CD4-positive, alpha-beta T cell treated with Interleukin-6 for 4 hours (primary cell): ENCODE results near the gene CTAG1A.
"Not testable (repeated sequence)": the region's sequence is repeated elsewhere in the genome, so short reads cannot be mapped to it uniquely, and the experiment has no call there.

Experiments
- DNase-seq: peaks from one replicate; pipeline ENCODE4 v3.0.0-alpha.2; 2020; ENCODE audit warnings: mixed read lengths

Gene CTAG1A

DNA sequence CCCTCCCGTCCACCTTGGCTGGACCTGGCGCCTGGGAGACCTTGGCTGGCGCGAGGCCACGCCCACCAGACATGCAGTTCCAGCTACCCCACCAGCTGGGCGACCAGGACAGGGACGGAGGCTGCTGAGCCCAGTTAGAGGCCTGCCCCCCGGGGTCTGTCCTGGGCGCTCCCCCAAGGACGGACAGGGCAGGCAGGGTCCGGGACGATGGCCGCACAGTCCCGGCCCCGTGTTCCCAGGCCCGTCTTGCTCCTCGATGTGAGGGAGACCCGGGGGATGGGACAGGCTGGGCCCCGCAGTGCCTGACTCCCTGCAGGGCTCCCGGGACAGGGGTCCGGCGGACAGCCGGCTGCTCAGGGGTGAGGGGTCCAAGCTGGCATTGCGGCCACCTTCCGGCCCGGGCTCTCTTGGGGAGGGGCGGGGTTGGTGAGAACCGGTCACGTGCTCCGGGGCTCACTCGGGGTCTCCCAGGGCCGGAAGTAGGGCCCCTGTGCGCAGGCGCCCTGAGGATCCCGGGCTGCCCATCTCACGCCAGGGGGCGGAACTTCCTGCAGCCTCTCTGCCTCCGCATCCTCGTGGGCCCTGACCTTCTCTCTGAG lies at the start of gene CTAG1A:
Gene CTAG1A, plus strand, starts transcription at position 549 of the 599 bp plus-strand sequence. CDS start 74 bp downstream, outside the sequence.
- DNase-seq: not testable (repeated sequence)

DNA sequence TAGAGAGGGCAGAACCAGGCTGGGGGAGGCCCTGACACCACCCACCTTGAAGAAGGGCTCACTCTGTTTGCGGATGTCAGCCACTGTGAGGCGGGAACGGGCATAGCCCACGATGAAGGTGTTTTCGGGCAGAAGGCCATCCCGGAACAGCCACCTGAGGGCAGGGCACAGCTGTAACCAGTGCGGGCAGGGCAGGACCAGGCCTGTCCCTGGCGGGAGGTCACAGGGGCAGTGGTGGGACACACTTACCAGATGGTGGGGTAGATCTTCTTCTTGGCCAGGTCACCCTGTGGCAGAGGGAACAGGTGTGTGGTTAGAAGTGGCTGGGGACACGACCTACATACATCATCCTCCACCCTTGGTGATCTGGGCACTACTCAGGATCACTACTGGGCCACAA lies 49.0 kb upstream of the CTAG1A start:
- no peak for DNase-seq

GRCh38 chrX:154539077-154539476 lies 45.9 kb upstream of the CTAG1A start:
- no peak for DNase-seq

DNA sequence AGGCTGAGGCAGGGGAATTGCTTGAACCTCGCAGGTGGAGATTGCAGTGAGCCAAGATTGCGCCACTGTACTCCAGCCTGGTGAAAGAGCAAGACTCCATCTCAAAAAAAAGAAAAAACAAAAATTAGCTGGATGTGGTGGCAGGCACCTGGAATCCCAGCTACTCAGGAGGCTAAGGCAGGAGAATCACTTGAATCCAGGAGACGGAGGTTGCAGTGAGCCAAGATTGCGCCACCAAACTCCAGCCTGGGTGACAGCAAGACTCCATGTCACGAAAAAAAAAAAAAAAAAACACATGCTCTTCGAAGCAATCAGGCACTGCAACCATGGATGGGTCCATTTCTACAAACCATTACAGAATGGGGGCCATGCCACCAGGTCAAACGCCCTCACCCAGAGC lies 44.6 kb upstream of the CTAG1A start:
- DNase-seq: not testable (repeated sequence)

DNA sequence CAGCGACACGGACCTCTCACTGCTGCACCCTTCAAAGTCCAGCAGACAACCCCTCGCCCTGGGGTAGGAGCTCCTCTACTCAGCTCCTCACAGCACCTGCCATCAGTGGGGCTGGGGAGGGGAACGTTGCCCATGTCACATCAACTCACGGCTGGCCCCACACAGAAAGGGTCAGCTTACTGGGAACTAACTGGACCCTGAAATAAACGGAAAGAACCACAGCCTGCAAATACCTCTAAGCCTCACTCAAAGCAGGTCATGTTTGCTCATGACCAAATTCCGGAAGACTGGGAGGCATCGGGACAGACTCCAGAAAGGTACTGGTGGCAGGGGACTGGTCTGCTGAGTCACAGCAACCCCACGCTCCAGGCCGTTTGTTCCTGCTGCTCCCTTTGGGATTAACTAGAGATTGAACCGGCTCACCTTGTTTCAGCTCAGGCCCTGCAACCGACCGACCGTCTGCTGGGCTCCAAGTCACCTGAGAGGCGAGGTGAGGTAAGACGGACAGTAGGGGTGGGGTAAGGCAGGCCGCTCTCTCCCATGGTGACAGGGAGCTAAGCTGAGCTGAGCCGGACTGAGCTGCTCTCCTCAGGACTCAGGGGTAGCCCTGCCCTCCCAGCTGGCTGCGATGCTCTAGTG lies 43.9 kb upstream of the CTAG1A start:
- no peak for DNase-seq

GRCh38 chrX:154541589-154541895 lies 43.4 kb upstream of the CTAG1A start:
- no peak for DNase-seq

DNA sequence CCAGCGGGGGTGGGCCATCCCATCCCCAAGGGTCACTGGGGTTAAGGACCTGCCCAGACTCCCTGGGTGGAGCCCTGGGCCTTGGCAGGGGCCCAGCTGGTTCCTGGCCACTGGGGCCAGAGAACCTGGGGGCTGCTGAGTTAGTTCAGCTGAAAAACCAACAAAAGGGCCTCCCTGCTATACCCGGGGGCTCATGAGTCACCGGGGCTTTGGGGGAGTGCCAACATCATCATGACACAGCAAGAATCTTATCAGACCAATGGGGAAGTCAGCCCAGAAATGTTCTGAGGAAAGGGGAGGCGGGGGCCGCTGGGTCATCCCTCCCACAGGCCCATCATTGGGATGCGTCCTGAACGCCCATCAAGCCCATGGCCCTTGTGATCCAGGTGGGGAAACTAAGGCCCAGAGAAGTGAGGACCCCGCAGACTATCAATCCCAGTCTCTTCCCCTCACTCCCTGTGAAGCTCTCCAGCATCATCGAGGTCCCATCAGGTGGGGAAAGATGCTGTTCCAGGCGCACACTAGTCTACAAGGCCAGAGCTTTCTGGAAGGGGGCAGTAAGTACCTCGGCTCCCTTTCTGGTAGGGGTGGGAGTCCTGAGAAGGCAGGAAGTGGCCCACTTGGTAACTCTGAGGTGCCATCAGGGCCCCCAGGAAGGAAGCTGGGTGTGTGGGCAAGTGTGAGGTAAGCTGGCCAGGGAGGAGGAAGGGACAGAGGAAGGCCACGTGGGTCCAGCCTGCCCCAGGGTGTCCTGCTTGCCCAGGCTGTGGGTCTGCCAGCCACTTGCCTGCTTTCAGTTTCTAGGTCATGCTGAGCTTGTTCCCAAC lies 42.8 kb upstream of the CTAG1A start:
- peak; percentile 43 for DNase-seq

DNA sequence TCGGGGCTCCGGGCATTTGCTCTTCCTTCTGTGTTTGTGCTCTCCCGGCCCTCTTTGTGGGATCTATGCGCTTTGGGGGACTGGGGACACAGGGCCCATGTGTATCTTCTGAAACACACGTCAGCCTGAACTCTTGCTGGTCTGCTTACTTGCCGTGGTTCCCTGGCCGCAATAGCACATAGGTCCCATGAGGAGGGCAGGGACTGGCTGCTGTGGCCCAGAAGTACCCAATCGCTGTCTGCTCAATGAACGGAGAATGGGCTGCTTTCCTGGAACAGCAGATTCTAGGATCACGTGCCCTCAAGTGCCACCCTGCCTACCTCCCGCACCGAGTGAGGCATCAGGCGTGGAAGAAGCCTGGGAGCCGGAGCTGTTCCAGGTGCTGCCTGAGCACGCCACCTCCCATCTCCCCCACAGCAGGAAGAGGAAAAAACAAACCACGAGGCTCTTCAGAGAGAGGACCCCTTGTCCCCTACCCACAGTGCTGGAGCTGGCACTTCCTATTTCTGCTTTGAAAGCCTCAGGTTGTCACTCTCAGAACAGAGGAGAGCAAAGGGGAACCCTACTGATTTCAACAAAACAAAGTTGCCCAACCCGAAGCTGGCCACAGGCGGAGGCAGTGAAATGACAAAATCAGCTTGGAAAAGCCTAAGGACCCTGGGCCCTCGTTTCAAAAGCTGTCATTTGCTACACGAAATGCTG lies 42.1 kb upstream of the CTAG1A start:
- no peak for DNase-seq

DNA sequence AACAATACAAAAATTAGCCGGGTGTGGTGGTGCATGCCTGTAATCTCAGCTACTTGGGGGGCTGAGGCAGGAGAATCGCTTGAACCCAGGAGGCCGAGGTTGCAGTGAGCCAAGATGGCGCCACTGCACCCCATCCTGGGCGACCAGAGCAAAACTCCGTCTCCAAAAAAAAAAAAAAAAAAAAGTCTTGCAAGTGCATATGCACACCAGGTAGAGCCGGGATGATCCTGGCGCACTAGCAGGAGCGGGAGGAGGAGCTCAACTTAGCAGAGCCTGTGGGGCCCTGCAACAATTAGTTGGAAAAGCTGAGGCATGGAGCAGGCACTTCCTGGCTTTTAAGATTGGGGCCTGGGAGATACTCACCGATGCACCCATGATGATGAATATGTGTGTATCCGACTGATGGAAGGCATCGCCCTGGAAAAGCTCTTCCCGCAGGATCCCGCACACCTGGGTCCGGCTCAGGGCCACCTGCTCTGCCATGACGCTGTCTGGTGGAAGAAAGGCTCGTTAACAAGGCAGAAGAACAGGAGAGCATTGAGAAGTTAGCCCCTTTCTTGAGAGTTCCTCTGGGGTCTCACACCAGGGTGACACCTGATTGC lies 39.2 kb upstream of the CTAG1A start:
- DNase-seq: no peak

DNA sequence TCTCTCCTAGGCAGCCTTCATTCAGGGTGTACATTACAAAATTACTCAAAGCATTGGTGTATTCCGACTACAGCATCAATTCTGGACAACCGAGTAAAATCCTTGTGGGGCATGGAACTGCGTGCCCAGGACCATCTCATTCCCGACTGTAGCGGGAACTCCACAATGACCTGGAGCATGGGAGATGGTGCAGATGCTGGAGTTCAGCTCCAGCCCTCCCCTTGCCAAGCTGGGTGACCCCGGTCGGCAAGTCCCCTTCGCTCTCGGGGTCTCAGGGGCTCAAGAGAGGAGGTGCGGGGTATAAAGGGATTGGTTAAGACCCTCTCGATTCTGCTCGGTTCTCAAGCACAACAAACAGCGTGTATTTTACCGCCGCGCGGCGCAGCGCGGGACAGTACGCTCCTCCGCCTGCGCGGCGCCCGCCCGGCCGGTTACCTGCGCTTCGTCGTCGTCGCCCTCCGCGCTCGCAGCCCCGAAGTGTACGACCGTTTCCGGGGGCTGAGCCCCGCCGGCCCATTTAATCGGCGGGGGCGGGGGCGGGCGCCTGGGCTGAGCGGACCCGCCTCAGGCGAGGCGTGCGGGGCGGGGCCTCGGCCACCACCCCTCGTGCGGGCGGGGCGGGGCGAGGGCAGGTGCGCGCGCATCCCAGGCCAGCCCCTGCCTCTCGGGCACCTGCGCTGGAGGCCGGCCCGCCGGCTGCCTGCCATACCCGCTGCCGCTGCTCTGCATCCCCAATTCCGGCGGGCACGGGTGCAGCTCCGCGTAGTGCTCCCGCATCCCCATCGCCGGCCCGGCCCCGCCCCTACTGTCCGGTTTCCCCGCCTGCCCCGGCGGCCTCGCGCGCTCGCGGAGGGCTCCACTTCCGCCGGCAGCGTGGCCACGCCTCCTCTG lies 38.3 kb upstream of the CTAG1A start, which contains the start of gene G6PD:
Gene G6PD, minus strand, starts transcription at position 493 of the 891 bp plus-strand sequence. CDS start 691 bp downstream, outside the sequence.
- DNase-seq: peak; percentile 86

DNA sequence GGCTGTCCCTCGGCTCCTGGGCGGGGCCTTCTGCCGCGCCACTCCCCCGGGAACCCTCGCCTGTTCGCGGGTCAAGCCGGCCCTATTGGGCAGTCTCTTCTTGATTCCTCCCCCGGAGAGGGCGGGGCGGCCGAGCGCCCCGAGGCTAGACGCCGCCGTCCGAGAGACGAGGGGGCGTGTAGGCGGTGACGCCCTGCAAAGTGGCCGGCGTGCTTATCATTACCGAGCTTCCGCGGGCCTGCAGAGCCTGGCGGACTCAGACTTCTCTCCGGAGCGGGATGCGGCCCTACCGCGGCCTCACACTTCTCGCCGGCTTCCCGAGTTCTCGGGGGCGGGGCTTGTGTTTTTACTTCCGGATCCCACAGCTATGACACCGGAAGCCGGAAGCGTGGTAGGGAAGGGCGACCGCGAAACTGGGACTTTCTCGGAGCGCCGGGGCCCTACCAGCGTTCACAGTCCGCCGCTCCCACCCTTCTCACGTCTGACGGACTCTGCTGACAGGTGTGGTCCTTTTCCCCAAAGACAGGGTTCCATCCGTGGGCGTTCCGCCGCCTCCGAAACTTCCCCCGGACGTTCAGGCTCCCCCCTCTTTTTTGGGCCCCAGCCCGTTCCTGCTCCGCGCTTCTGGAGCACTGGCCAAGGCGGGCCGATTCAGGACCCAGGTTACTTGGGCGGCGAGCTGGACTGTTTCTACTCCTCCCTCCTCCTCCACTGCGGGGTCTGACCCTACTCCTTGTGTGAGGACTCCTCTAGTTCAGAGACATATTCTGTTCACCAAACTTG lies 37.5 kb upstream of the CTAG1A start, which contains the start of gene IKBKG:
Gene IKBKG, plus strand, starts transcription at position 376 of the 783 bp plus-strand sequence. CDS start 4,383 bp downstream, outside the sequence.
- DNase-seq: peak; percentile 89

- DNase-seq: no peak
Measured at GRCh38 chrX:154548028-154548316, 37.0 kb upstream of the CTAG1A start.

DNA sequence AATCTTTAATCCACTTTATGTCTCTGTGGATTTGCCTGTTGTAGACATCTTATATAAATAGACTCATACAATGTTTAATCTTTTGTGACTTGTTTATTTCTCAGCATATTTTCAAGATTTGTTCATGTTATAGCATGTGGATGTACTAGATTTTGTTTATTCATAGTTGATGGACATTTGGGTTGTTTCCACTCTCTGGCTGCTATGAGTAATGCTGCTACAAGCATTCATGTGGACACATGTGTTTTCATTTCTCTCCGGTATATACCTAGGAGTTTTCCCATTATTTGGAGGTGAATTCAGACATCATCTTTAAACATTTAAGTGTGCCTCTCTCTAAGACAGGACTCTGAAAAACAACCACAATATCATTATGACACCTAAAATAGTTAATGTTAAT lies 35.2 kb upstream of the CTAG1A start:
- DNase-seq: no peak

- not testable (repeated sequence) for DNase-seq
Measured at GRCh38 chrX:154552112-154552806, 32.7 kb upstream of the CTAG1A start.

DNA sequence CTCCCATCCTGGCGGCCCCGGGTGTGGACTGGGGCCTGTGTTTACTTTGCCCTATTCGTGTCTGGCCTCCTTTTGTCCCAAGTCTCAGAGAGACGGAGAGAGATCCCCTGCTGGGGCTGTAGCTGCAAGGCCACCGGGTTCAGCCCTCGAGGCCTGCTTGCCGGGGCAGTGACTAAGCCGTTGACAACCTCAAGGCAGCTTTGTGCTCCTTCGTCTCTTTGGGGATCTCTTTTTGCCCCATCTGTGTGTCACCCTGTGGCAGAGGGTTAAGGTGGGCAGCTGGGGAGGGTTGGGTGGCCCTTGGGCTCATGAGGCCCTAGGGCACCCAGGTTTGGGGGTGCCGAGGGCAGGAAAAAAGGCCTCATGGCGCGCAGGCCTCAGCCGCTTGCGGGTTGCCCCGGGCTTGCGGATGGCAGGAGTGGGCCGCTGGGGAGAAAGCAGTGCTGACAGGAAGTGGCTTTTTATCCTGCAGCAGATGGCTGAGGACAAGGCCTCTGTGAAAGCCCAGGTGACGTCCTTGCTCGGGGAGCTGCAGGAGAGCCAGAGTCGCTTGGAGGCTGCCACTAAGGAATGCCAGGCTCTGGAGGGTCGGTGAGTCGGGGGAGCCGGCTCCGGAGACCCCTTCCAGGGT lies 26.8 kb upstream of the CTAG1A start:
- DNase-seq: not testable (repeated sequence)

- DNase-seq: not testable (repeated sequence)
Measured at GRCh38 chrX:154558896-154559295, 26.0 kb upstream of the CTAG1A start.

DNA sequence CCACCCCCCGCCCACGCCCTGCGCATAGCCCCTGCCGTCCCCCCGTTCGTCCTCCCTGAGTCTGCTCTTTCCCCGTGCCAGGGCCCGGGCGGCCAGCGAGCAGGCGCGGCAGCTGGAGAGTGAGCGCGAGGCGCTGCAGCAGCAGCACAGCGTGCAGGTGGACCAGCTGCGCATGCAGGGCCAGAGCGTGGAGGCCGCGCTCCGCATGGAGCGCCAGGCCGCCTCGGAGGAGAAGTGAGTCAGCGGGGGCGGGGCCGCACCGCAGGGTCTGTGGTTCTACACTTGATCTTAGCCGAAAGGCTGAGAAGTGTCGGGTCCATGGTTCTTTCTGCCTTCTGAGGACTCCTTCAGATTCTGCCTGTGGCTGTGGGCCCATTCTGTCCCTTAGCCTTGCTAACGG lies 24.6 kb upstream of the CTAG1A start:
- not testable (repeated sequence) for DNase-seq

- not testable (repeated sequence) for DNase-seq
Measured at GRCh38 chrX:154562295-154562694, 22.6 kb upstream of the CTAG1A start.

GRCh38 chrX:154570361-154570760 lies 14.6 kb upstream of the CTAG1A start:
- DNase-seq: not testable (repeated sequence)

DNA sequence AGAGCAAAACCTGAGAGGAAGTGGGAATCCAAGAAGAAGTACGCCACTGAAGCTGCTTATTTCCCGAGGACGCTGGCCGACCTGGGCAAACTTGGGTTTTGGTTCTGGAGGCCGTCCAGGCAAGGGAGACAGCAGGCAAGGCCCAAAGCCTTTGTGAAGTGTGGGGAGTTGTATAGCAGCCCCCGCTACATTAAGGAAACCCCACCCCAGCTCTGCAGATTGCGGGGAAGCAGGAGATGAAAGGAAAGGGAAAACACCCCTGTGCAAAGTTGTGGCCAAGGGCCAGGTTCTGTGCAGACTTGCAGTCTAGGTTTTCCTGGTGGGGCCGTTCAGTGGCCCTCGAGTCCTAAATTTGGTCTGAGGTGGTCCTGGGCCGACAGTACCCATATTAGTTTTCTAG lies 11.9 kb upstream of the CTAG1A start:
- DNase-seq: not testable (repeated sequence)
